PFSK-1 (cell line): ENCODE data around the gene GDPD4.

ENCODE experiments used
- POLR2AphosphoS5 ChIP-seq: IDR thresholded peaks from 2 replicates; pipeline ENCODE4 v1.6.1; 2012; ENCODE audit warnings: low read depth, mild to moderate bottlenecking, control low read depth, low read length, moderate library complexity
- REST ChIP-seq, 2 experiments: IDR thresholded peaks; 2 replicates each; pipeline versions ENCODE4 v1.6.1 to v1.8.0; 2011 to 2012; ENCODE audit warnings: low read depth in 2 of 2, low read length in 2 of 2, control low read depth in 1 of 2, inconsistent platforms in 1 of 2, mild to moderate bottlenecking in 1 of 2, moderate library complexity in 1 of 2; ENCODE audit not compliant: insufficient read depth in 1 of 2
- SIN3A ChIP-seq: IDR thresholded peaks from 2 replicates; pipeline ENCODE4 v1.6.1; 2012; ENCODE audit warnings: mild to moderate bottlenecking, low read length, moderate library complexity, borderline replicate concordance; ENCODE audit not compliant: insufficient read depth
- TAF1 ChIP-seq: IDR thresholded peaks from 2 replicates; pipeline ENCODE4 v1.6.1; 2012; ENCODE audit warnings: low read length, control low read depth, borderline replicate concordance; ENCODE audit not compliant: insufficient read depth

DNA sequence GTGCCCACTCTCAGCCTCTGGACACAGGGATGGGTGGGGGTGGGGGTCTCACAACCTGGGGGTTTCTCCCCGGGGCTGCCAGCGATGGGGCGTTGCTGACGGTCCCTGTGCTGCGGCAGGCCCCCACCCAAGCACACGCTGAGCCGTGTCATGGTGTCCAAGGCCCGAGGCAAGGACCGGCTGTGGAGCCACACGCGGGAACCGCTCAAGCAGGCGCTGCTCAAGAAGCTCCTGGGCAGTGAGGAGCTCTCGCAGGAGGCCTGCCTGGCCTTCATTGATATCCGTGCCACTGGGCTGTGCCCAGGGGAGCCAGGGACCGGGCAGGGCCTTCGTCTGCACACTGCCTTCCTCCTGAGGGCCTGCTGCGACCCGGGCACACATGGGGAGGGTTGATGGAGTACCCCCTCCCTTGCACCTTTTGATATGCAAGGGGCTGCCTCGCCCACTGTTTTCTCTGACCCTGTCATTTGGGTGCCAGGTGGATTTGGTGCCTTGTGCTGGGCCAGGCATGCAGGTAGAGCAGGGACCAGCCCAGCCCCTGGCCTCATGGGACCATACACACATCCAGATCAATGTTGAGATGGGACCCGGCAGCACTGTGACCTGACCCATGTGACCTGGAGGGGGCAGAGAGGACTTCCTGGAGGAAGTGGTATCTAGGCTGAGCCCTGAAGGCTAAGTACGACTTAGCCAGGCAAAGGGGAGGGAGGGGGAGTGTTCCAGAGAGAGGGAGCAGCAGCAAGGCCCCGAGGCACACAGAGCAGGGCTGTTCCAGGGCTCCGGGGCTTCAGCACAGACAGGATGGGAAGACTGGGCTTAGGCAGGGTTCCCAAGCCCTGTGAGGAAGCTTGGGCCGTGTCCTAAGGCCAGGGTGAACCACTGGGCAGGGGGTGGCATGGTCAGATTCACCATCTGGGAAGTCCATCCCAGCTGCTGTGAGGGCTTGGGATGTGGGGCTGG lies 98.3 kb downstream of the GDPD4 start:
- TF ChIP-seq REST (IDR thresholded peaks at IDR 0.05; ENCODE audit: insufficient read depth in 1 of 2, low read depth in 2 of 2, low read length in 2 of 2), result no peak
- TF ChIP-seq POLR2AphosphoS5, result no peak
- no peak for TF ChIP-seq TAF1
- TF ChIP-seq SIN3A, result no peak
